ENCODE data around the gene CAMK2A. TPM values are rescaled to one million over a fixed set of nuclear protein-coding genes. Genes with fewer than 3 reads are reported as not detected.
A peak's percentile ranks its signal among the peaks of the same experiment; 100 is the strongest.

The CAMK2A gene
- total RNA-seq, 1 donor from 2014 or later, result 4.0 TPM

DNA sequence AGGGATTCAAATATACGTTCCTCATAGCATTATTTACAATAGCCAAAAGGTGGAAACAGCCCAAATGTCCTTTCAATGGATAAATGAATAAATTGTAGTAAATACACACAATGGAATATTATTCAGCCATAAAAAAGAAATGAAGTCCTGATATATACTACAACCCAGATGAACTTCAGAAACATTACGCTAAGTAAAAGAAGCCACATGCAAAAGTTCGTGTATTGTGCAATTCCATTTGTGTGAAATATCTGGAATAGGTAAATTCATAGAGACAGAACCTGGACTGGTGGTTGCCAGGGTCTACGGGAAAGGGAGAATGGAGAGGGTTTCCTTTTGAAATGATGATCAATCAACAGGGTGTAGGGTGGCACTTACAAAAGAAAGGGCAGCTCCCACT, 25.7 kb upstream of the CAMK2A start:
- Mint-ChIP-seq H3K27me3 (ENCODE audit: low read depth) (no peaks in the 10 kb centered on the region), H3K4me1 (peaks cover 39% of the 10 kb centered on the region), H3K4me3 (no peak overlapping the region), H3K36me3 (no peaks in the 10 kb centered on the region), H3K9me3 (no peaks in the 10 kb centered on the region), H3K27ac (no peak overlapping the region)
- DNase-seq (ENCODE audit: low spot score in 2 of 2, unreplicated experiment in 2 of 2), result no peak
- TF ChIP-seq, protein P1, sequence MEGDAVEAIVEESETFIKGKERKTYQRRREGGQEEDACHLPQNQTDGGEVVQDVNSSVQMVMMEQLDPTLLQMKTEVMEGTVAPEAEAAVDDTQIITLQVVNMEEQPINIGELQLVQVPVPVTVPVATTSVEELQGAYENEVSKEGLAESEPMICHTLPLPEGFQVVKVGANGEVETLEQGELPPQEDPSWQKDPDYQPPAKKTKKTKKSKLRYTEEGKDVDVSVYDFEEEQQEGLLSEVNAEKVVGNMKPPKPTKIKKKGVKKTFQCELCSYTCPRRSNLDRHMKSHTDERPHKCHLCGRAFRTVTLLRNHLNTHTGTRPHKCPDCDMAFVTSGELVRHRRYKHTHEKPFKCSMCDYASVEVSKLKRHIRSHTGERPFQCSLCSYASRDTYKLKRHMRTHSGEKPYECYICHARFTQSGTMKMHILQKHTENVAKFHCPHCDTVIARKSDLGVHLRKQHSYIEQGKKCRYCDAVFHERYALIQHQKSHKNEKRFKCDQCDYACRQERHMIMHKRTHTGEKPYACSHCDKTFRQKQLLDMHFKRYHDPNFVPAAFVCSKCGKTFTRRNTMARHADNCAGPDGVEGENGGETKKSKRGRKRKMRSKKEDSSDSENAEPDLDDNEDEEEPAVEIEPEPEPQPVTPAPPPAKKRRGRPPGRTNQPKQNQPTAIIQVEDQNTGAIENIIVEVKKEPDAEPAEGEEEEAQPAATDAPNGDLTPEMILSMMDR (IDR thresholded peaks at IDR 0.05; ENCODE audit: unreplicated experiment), result no peak

DNA sequence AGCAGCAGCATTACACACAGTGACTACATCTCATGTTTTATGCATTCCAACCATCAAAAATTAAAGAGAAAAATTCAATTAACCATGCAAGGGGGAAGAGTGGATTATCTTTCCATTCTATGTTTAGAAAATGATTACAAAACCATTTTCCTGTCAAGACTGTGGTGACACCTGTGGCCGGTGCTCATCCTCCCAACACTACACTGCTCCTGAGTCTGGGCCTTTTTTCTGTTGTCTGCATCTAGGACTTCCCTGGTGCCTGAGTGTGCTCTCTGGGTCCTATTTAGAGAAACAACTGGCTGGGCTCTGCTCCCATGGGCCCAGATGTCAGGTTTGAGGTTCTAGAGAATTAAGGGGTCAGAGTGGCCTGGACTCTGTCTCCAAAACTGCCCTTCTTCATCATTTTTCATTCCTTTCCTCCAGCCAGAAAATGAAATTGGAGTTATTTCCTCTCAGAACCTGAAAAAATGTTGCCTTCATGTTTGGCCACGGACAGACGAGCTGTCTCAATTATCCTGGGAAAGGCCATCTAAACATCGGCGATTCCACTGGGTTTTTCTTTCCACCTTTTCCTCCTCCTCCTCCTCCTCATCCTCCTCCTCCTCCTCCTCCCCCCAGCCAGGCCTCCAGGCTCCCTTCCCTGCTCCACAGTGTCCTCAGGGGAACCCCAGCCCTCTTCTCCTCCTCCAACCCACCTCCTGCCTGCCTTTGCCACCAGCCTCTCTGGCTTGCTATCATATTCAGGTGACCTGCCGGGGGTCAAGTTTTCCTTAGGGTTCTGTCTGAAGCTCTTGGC, 24.5 kb upstream of the CAMK2A start:
- Mint-ChIP-seq H3K27ac (peak overlapping the region; percentile 39), H3K4me3 (no peak overlapping the region), H3K4me1 (peaks cover 36% of the 10 kb centered on the region), H3K27me3 (ENCODE audit: low read depth) (no peaks in the 10 kb centered on the region), H3K9me3 (no peaks in the 10 kb centered on the region), H3K36me3 (no peaks in the 10 kb centered on the region)
- TF ChIP-seq, protein P1 (IDR thresholded peaks at IDR 0.05; ENCODE audit: unreplicated experiment), result no peak
- no peak for DNase-seq (ENCODE audit: low spot score in 2 of 2, unreplicated experiment in 2 of 2)

DNA sequence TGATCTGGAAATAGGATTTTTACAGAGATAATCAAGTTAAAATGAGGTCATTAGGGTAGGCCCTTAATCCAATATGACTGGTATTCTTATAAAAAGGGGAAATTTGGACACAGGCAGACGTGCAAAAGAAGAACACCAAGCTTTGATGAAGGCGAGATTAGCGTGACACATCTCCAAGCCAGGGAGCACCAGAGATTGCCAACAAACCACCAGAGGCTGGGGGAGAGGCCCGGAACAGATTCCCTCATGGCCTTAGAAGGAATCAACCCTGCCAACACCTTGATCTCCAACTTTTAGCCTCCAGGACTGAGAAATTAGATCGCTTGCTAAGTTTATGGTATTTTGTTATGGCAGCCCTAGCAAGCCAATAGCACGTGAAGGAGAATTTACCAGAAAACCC, 23.9 kb upstream of the CAMK2A start:
- peak overlapping the region; percentile 27 for H3K27ac Mint-ChIP-seq
- H3K9me3 Mint-ChIP-seq, result no peaks in the 10 kb centered on the region
- H3K4me1 Mint-ChIP-seq, result peaks cover 29% of the 10 kb centered on the region
- no peaks in the 10 kb centered on the region for H3K27me3 Mint-ChIP-seq (ENCODE audit: low read depth)
- no peak overlapping the region for H3K4me3 Mint-ChIP-seq
- TF ChIP-seq, protein P1 (IDR thresholded peaks at IDR 0.05; ENCODE audit: unreplicated experiment), result no peak
- DNase-seq (ENCODE audit: low spot score in 2 of 2, unreplicated experiment in 2 of 2), result no peak
- no peaks in the 10 kb centered on the region for H3K36me3 Mint-ChIP-seq

DNA sequence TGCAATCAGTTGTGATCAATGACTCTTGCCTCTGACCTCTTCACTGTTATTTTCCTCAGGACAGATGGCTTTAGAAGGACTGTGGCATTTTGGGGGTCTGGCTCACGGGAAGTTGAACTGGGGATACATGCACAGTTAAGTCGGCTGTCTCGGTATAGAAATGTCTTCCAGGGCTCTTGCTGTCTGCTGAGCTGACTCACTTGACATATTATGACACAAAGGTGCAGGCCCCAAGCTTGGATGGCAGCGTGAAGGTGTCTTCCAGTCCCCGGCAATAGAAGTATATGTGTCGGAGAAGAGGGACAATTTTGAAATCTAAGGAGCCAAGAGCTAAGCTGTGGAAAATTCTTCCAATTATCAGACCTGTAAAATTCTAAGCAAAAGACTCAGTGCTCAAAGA, 22.9 kb upstream of the CAMK2A start:
- H3K9me3 Mint-ChIP-seq, result no peaks in the 10 kb centered on the region
- peaks cover 21% of the 10 kb centered on the region for H3K4me1 Mint-ChIP-seq
- TF ChIP-seq, protein P1 (IDR thresholded peaks at IDR 0.05; ENCODE audit: unreplicated experiment), result no peak
- no peak for DNase-seq (ENCODE audit: low spot score in 2 of 2, unreplicated experiment in 2 of 2)
- H3K4me3 Mint-ChIP-seq, result no peak overlapping the region
- peak overlapping the region; percentile 26 for H3K27ac Mint-ChIP-seq
- no peaks in the 10 kb centered on the region for H3K36me3 Mint-ChIP-seq
- H3K27me3 Mint-ChIP-seq (ENCODE audit: low read depth), result no peaks in the 10 kb centered on the region

DNA sequence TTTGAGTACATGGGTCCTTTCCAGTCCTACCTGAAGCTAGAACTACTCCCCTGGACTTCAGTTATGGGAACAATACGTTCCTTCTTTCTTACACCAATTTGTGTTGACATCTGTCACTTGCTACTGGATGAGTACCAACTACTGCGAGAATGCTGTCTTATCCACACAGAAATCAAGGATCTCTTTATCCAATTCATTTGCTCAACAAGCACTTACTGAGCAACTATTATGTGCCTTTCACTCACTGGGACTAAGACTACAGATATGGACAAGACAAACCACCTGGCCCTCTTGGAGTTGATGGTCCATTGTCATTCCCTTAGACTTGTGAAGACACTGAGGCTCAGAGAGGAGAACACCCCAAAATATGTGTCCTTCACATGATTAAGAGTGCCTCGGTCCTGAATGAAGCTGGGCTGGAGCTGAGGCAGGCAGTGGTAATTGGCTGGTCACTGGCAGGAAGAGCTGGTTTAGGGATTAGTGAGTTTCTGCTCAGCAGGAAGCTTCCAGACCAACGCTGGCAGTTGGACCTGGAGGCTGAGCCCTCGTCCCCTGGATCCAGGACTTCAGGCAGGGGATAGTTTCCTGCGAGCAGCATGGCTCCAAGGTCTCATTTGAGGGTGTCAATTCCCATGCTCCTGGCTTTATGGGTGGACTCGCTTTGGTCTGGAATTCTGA, 21.6 kb upstream of the CAMK2A start:
- Mint-ChIP-seq H3K27me3 (ENCODE audit: low read depth) (no peaks in the 10 kb centered on the region), H3K9me3 (no peaks in the 10 kb centered on the region), H3K27ac (peak overlapping the region; percentile 21), H3K36me3 (no peaks in the 10 kb centered on the region), H3K4me3 (no peak overlapping the region), H3K4me1 (peaks cover 20% of the 10 kb centered on the region)
- TF ChIP-seq, protein P1 (IDR thresholded peaks at IDR 0.05; ENCODE audit: unreplicated experiment), result no peak
- no peak for DNase-seq (ENCODE audit: low spot score in 2 of 2, unreplicated experiment in 2 of 2)
